GM23338 (cell line): ENCODE data around the gene ANO7. TPM values are rescaled to one million over a fixed set of nuclear protein-coding genes. Genes with fewer than 3 reads are reported as not detected.

ENCODE experiments used
- ATAC-seq: fragments of 200-7000 bp; cut with Tn5 transposase; 3 replicates; pipeline ENCODE4 v1.9.1; 2020
- DNase-seq: peaks from one replicate; pipeline ENCODE4 v3.0.0-alpha.2; 2015; ENCODE audit warnings: low spot score
- H2AFZ ChIP-seq: fragments of 200-600 bp; sonication (generic); 2 replicates; pipeline ENCODE4 v1.8.0; 2016; ENCODE audit warnings: antibody characterized with exemption, mild to moderate bottlenecking, moderate library complexity
- H3F3A ChIP-seq: fragments of 200-600 bp; sonication (generic); replicated peaks from 2 replicates; pipeline ENCODE4 v1.8.0; 2017; ENCODE audit warnings: antibody characterized with exemption, mixed run types, low read depth
- H3K27ac ChIP-seq: fragments of 200-600 bp; sonication (generic); 2 replicates; pipeline ENCODE4 v1.6.1; 2016; ENCODE audit warnings: low read depth
- H3K27me3 ChIP-seq: fragments of 200-600 bp; sonication (generic); 2 replicates; pipeline ENCODE4 v1.8.0; 2016; ENCODE audit warnings: mild to moderate bottlenecking, mixed run types, moderate library complexity; ENCODE audit not compliant: insufficient read depth
- H3K36me3 ChIP-seq: fragments of 200-600 bp; sonication (generic); 2 replicates; pipeline ENCODE4 v1.8.0; 2016; ENCODE audit warnings: mild to moderate bottlenecking; ENCODE audit not compliant: insufficient read depth
- H3K4me1 ChIP-seq: fragments of 200-600 bp; sonication (generic); 2 replicates; pipeline ENCODE4 v1.8.0; 2016; ENCODE audit warnings: mild to moderate bottlenecking, moderate library complexity; ENCODE audit not compliant: insufficient read depth
- H3K4me2 ChIP-seq: fragments of 200-600 bp; sonication (generic); 2 replicates; pipeline ENCODE4 v1.7.1; 2017; ENCODE audit warnings: mixed run types
- H3K4me3 ChIP-seq: fragments of 200-600 bp; sonication (generic); 2 replicates; pipeline ENCODE4 v1.6.1; 2016; ENCODE audit warnings: mixed run types
- H3K79me2 ChIP-seq: fragments of 200-600 bp; sonication (generic); replicated peaks from 2 replicates; pipeline ENCODE4 v1.8.0; 2017; ENCODE audit warnings: mild to moderate bottlenecking; ENCODE audit not compliant: insufficient read depth
- H3K9me2 ChIP-seq: fragments of 200-600 bp; sonication (generic); 2 replicates; pipeline ENCODE4 v1.8.0; 2017; ENCODE audit not compliant: insufficient read depth
- H4K20me1 ChIP-seq: fragments of 200-600 bp; sonication (generic); replicated peaks from 2 replicates; pipeline ENCODE4 v1.8.0; 2017; ENCODE audit warnings: mild to moderate bottlenecking; ENCODE audit not compliant: insufficient read depth
- H3K27ac Mint-ChIP-seq: 2 replicates; pipeline ENCODE4 v1.8.0; 2020; ENCODE audit warnings: inconsistent platforms, mild to moderate bottlenecking, moderate library complexity, mixed read lengths
- H3K27me3 Mint-ChIP-seq: 3 replicates; pipeline ENCODE4 v1.8.0; 2022; ENCODE audit warnings: low read depth, mild to moderate bottlenecking, moderate library complexity, mixed read lengths, inconsistent platforms; ENCODE audit not compliant: insufficient read depth, poor library complexity
- H3K36me3 Mint-ChIP-seq: 3 replicates; pipeline ENCODE4 v1.8.0; 2021; ENCODE audit warnings: low read depth, mild to moderate bottlenecking, inconsistent platforms, moderate library complexity, mixed read lengths
- H3K4me1 Mint-ChIP-seq: 3 replicates; pipeline ENCODE4 v1.8.0; 2020; ENCODE audit warnings: mild to moderate bottlenecking, inconsistent platforms, mixed read lengths
- H3K4me3 Mint-ChIP-seq: 3 replicates; pipeline ENCODE4 v1.8.0; 2021; ENCODE audit warnings: moderate library complexity, mild to moderate bottlenecking, inconsistent platforms, mixed read lengths
- H3K9me3 Mint-ChIP-seq: 3 replicates; pipeline ENCODE4 v1.8.0; 2020; ENCODE audit warnings: moderate library complexity, mild to moderate bottlenecking, inconsistent platforms, mixed read lengths
- CREB1 ChIP-seq: fragments of 250-450 bp; sonication (Bioruptor Pico); IDR thresholded peaks from 2 replicates; pipeline ENCODE4 v1.5.0; 2020; ENCODE audit warnings: low read depth, mild to moderate bottlenecking, moderate library complexity
- EZH2 ChIP-seq: fragments of 200-600 bp; sonication (generic); IDR thresholded peaks from one replicate; pipeline ENCODE4 v1.8.0; 2017; ENCODE audit warnings: antibody characterized with exemption, mild to moderate bottlenecking, low read depth; ENCODE audit not compliant: unreplicated experiment
- EZH2phosphoT487 ChIP-seq: fragments of 200-600 bp; sonication (generic); IDR thresholded peaks from one replicate; pipeline ENCODE4 v1.8.1; 2018; ENCODE audit warnings: antibody characterized with exemption; ENCODE audit not compliant: unreplicated experiment
- JUNB ChIP-seq: IDR thresholded peaks from one replicate; pipeline ENCODE4 v1.6.1; 2016; ENCODE audit warnings: antibody characterized with exemption; ENCODE audit not compliant: unreplicated experiment
- NANOG ChIP-seq: IDR thresholded peaks from 2 replicates; pipeline ENCODE4 v1.6.1; 2016; ENCODE audit warnings: antibody characterized with exemption, borderline replicate concordance
- POLR2AphosphoS5 ChIP-seq: IDR thresholded peaks from 2 replicates; pipeline ENCODE4 v1.6.1; 2016; ENCODE audit warnings: antibody characterized with exemption, low read depth
- REST ChIP-seq: IDR thresholded peaks from one replicate; pipeline ENCODE4 v1.6.1; 2018; ENCODE audit warnings: antibody characterized with exemption; ENCODE audit not compliant: unreplicated experiment
- STAT1 ChIP-seq: IDR thresholded peaks from one replicate; pipeline ENCODE4 v1.6.1; 2016; ENCODE audit warnings: antibody characterized with exemption; ENCODE audit not compliant: unreplicated experiment
- ZNF114 ChIP-seq: fragments of 250-450 bp; sonication (Bioruptor Pico); IDR thresholded peaks from 2 replicates; pipeline ENCODE4 v1.5.0; 2020; ENCODE audit warnings: mild to moderate bottlenecking, moderate library complexity
- ZNF331 ChIP-seq: fragments of 250-450 bp; sonication (Bioruptor Pico); IDR thresholded peaks from 2 replicates; pipeline ENCODE4 v1.5.0; 2020; ENCODE audit warnings: low read depth, mild to moderate bottlenecking, moderate library complexity
- ZNF462 ChIP-seq: fragments of 250-450 bp; sonication (Bioruptor Pico); IDR thresholded peaks from 2 replicates; pipeline ENCODE4 v1.5.0; 2020; ENCODE audit warnings: mild to moderate bottlenecking, moderate library complexity
- polyA plus RNA-seq: library from polyadenylated mRNA; unstranded; fragments of >200 nt; fragmentation: Nextera tagmentation; extraction: Ambion mirVana; gene quantifications from 2 replicates; pipeline ENCODE4 v1.2.1, GENCODE V29; 2016
- total RNA-seq: library from RNA; depleted of rRNA; stranded (reverse); fragments of >200 nt; shearing (Covaris generic); gene quantifications from 2 replicates; pipeline ENCODE4 v1.2.3, GENCODE V29; 2014
- TF ChIP-seq, protein P1 (sequence below), 2 experiments: fragments of 200-600 bp in 1 of 2; sonication (generic) in 1 of 2; conservative IDR thresholded peaks; 2 replicates each; pipeline versions ENCODE4 v1.5.1 to v1.6.1; 2016 to 2017; ENCODE audit warnings: antibody characterized with exemption in 2 of 2, low read depth in 2 of 2, mild to moderate bottlenecking in 2 of 2, moderate library complexity in 1 of 2
- TF ChIP-seq, protein P2 (sequence below): IDR thresholded peaks from 2 replicates; pipeline ENCODE4 v1.6.1; 2016; ENCODE audit warnings: antibody characterized with exemption

Gene ANO7
- total and polyA plus RNA-seq, 2 experiments from 2014 or later: 3.6 to 5.1 TPM

DNA sequence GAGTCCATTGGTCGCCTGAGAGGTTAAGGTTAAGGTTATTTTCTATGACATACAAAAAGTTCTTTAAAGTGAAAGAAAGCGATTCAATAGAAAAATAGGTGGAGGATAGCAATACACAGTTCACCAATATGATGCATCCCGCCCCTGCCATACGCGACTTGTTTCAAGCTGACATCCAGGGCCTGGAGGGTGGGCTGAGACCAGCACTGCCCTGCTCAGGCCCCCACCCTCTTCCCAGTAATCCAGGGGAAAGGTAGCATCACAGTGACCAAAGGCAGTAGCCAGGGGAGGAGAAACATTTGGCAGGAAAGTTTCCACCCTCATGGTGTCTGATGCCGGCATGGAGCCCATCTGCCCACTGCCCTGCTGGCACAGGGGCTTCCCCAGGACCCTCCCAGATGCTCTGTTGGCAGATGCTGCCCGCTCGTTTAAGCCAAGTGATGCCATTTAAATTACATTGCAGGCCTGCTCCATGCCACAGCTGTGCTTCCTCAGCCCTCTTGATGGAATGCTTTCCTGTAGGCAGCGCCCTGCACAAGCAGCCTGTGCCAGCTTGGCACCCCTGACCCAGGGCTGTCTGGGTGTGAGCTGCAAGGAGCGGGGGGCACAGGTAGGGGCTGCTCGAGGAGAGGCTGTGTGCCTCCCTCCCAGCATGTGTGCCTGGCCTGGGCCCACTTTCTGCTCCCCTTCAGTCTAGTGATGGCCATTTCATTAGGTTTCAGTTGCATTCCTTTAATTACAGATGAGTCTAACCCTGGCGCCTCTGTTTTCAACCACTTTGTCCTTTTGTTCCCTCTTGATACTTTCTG is 10.7 kb upstream of the ANO7 start:
- Histone ChIP-seq H2AFZ (no peak overlapping the region), H3K79me2 (no peaks in the 10 kb centered on the region), H4K20me1 (no peaks in the 10 kb centered on the region), H3K4me2 (no peak overlapping the region), H3K27ac (no peak overlapping the region), H3K27me3 (no peaks in the 10 kb centered on the region), H3K4me1 (no peaks in the 10 kb centered on the region), H3K4me3 (no peak overlapping the region), H3F3A (no peaks in the 10 kb centered on the region), H3K9me2 (no peaks in the 10 kb centered on the region), H3K36me3 (no peaks in the 10 kb centered on the region)
- no peak overlapping the region for H3K4me3 Mint-ChIP-seq
- H3K9me3 Mint-ChIP-seq: no peaks in the 10 kb centered on the region
- H3K27me3 Mint-ChIP-seq: peaks cover 8% of the 10 kb centered on the region
- DNase-seq (no peak), ATAC-seq (no peak)
- H3K27ac Mint-ChIP-seq: no peak overlapping the region
- peaks cover 13% of the 10 kb centered on the region; the same call in 2 of the 3 replicates for H3K4me1 Mint-ChIP-seq
- TF ChIP-seq STAT1: no peak
- TF ChIP-seq ZNF114: no peak
- TF ChIP-seq, protein P1, sequence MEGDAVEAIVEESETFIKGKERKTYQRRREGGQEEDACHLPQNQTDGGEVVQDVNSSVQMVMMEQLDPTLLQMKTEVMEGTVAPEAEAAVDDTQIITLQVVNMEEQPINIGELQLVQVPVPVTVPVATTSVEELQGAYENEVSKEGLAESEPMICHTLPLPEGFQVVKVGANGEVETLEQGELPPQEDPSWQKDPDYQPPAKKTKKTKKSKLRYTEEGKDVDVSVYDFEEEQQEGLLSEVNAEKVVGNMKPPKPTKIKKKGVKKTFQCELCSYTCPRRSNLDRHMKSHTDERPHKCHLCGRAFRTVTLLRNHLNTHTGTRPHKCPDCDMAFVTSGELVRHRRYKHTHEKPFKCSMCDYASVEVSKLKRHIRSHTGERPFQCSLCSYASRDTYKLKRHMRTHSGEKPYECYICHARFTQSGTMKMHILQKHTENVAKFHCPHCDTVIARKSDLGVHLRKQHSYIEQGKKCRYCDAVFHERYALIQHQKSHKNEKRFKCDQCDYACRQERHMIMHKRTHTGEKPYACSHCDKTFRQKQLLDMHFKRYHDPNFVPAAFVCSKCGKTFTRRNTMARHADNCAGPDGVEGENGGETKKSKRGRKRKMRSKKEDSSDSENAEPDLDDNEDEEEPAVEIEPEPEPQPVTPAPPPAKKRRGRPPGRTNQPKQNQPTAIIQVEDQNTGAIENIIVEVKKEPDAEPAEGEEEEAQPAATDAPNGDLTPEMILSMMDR (conservative IDR thresholded peaks at IDR 0.05; ENCODE audit: low read depth in 2 of 2): no peak
- TF ChIP-seq REST: no peak
- no peak for TF ChIP-seq POLR2AphosphoS5
- TF ChIP-seq NANOG: no peak
- TF ChIP-seq EZH2: no peak
- TF ChIP-seq, protein P2, sequence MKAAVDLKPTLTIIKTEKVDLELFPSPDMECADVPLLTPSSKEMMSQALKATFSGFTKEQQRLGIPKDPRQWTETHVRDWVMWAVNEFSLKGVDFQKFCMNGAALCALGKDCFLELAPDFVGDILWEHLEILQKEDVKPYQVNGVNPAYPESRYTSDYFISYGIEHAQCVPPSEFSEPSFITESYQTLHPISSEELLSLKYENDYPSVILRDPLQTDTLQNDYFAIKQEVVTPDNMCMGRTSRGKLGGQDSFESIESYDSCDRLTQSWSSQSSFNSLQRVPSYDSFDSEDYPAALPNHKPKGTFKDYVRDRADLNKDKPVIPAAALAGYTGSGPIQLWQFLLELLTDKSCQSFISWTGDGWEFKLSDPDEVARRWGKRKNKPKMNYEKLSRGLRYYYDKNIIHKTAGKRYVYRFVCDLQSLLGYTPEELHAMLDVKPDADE: no peak
- TF ChIP-seq ZNF331: no peak
- no peak for TF ChIP-seq JUNB
- no peak for TF ChIP-seq ZNF462 (CRISPR knock-in tag)
- TF ChIP-seq EZH2phosphoT487: no peak
- no peak for TF ChIP-seq CREB1 (CRISPR knock-in tag)
- peaks cover 12% of the 10 kb centered on the region for H3K36me3 Mint-ChIP-seq
